ENCODE measurements around the gene LRCOL1. TPM values are rescaled to one million over a fixed set of nuclear protein-coding genes. Genes with fewer than 3 reads are reported as not detected.

Gene LRCOL1
- total RNA-seq, 2 experiments from 2014 or later = not detected

DNA sequence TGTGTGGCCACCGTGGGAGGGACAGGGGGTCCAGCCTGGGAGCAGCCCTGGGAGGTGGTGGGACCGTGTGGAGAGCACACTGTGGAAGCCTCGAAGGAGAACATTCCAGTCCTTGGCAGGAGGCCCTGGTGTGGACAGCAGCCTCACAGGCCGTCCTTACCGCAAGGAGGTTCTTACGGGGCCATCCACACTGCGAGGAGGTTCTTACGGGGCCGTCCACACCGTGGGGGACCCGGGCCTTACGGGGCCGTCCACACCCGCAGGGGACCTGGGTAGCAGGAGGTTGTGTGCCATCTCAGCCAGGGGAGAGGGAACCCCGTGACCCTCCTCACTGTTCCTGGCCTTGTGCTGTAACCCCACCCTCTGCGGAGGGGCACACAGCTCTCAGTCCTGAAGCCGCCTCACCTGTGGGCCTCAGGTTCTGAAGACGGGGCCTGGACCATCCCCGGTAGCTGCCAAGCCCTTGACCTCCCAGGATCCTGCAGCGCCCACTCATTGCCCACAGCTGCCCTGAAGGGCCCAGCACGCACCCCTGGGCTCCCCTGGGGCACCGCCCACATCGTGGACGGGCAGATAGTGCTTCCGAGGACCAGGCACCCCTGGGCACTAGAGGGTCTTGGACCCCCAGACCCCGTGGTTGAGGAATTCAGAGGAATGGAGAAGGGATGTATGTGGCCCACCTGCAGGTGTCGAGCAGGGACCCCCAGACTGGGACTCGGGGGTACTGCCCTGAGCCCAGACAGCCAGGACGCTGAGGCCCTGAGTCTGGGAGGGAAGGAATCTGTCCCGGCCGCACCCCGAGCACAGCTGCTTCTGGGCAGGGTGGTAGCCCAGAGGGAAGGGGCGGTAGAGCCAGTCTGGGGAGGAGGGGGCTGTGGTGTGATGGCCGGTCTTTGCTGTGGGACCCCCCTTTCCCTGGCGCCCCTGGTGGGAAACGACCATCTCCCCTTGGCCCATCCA, 37.3 kb downstream of the LRCOL1 start:
- POLR2A ChIA-PET = no interaction called here

DNA sequence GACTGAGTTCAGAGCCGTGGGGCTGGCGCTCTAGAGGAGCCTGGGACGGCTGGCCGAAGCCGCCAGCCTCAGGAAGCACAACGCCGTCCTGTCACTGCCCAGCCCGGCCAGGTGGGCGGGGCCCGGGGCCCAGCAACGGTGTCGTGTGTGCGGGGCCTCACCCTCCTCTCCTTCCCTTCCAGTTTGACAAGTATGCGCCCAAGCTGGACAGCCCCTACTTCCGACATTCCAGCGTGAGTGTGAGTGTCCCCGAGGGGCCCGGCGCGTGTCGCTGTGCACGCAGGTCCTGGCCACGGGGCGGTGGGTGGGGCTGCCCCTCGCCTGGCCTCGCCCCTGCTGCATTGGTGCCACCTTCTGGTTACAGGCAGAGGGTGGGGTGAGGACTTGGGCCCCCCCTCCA, 38.3 kb downstream of the LRCOL1 start:
- Mint-ChIP-seq H3K4me1 (no peaks in the 10 kb centered on the region), H3K9me3 (no peaks in the 10 kb centered on the region), H3K27me3 (no peaks in the 10 kb centered on the region), H3K36me3 (no peaks in the 10 kb centered on the region), H3K27ac (no peak overlapping the region), H3K4me3 (no peak overlapping the region)
- ATAC-seq (ENCODE audit: low read depth) = no peak
- DNase-seq = no peak
- POLR2A ChIA-PET = no interaction called here

More for the DNA sequence above, 37.3 kb downstream of the LRCOL1 start:
- no peaks in the 10 kb centered on the region for H3K27me3 Mint-ChIP-seq
- H3K4me3 Mint-ChIP-seq = no peak overlapping the region
- ATAC-seq (ENCODE audit: low read depth) (no peak), DNase-seq (no peak)
- no peaks in the 10 kb centered on the region for H3K9me3 Mint-ChIP-seq
- H3K36me3 Mint-ChIP-seq = no peaks in the 10 kb centered on the region
- no peak overlapping the region for H3K27ac Mint-ChIP-seq
- no peaks in the 10 kb centered on the region for H3K4me1 Mint-ChIP-seq

DNA sequence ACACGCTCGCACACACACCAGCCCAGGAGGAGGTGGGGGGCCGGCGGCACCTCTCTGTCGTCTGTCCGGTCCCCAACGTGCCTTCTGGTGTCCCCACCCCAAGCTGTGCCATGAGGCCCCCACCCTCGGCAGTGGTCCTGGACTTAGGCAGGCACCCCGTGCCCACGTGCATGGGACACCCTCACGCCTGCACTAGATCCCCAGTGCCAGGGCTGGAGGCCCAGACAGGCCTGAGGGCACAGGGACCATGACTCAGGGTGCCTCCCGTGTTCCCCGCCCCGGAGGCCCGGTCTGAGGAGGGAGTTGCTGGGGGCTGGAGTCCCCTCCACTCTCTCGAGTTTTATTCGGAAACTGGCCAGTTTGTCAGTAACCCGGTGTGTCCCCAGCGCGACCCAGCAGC, 38.8 kb downstream of the LRCOL1 start:
- no peaks in the 10 kb centered on the region for H3K27me3 Mint-ChIP-seq
- H3K36me3 Mint-ChIP-seq = no peaks in the 10 kb centered on the region
- POLR2A ChIA-PET = no interaction called here
- H3K27ac Mint-ChIP-seq = no peak overlapping the region
- DNase-seq (no peak), ATAC-seq (ENCODE audit: low read depth) (no peak)
- no peak overlapping the region for H3K4me3 Mint-ChIP-seq
- no peaks in the 10 kb centered on the region for H3K9me3 Mint-ChIP-seq
- no peaks in the 10 kb centered on the region for H3K4me1 Mint-ChIP-seq

GRCh38 chr12:132571051-132571450, 39.3 kb downstream of the LRCOL1 start:
- Mint-ChIP-seq H3K4me1 (no peaks in the 10 kb centered on the region), H3K27ac (no peak overlapping the region), H3K9me3 (no peaks in the 10 kb centered on the region), H3K27me3 (no peaks in the 10 kb centered on the region), H3K4me3 (no peak overlapping the region), H3K36me3 (no peaks in the 10 kb centered on the region)
- ATAC-seq (ENCODE audit: low read depth) (no peak), DNase-seq (no peak)
- POLR2A ChIA-PET = no interaction called here

- ATAC-seq (ENCODE audit: low read depth) (no peak), DNase-seq (no peak)
- H3K36me3 Mint-ChIP-seq = no peaks in the 10 kb centered on the region
- H3K9me3 Mint-ChIP-seq = no peaks in the 10 kb centered on the region
- POLR2A ChIA-PET = no interaction called here
- no peaks in the 10 kb centered on the region for H3K4me1 Mint-ChIP-seq
- no peak overlapping the region for H3K27ac Mint-ChIP-seq
- H3K27me3 Mint-ChIP-seq = no peaks in the 10 kb centered on the region
- no peak overlapping the region for H3K4me3 Mint-ChIP-seq
Measured at GRCh38 chr12:132570635-132571034, 39.7 kb downstream of the LRCOL1 start.

- no peaks in the 10 kb centered on the region for H3K9me3 Mint-ChIP-seq
- no peaks in the 10 kb centered on the region for H3K4me1 Mint-ChIP-seq
- no peaks in the 10 kb centered on the region for H3K27me3 Mint-ChIP-seq
- no peak for ATAC-seq (ENCODE audit: low read depth)
- H3K36me3 Mint-ChIP-seq = no peaks in the 10 kb centered on the region
- H3K27ac Mint-ChIP-seq = no peak overlapping the region
- no peak for DNase-seq
- H3K4me3 Mint-ChIP-seq = no peak overlapping the region
- POLR2A ChIA-PET = no interaction called here
Measured at GRCh38 chr12:132569856-132570480, 40.4 kb downstream of the LRCOL1 start.

- no peak for ATAC-seq (ENCODE audit: low read depth)
- Mint-ChIP-seq H3K4me1 (no peaks in the 10 kb centered on the region), H3K9me3 (no peaks in the 10 kb centered on the region), H3K27me3 (no peaks in the 10 kb centered on the region), H3K27ac (no peak overlapping the region), H3K36me3 (no peaks in the 10 kb centered on the region), H3K4me3 (no peak overlapping the region)
- POLR2A ChIA-PET = no interaction called here
- DNase-seq = no peak
Measured at GRCh38 chr12:132568826-132569480, 41.4 kb downstream of the LRCOL1 start.

GRCh38 chr12:132568301-132568700, 42.1 kb downstream of the LRCOL1 start:
- H3K9me3 Mint-ChIP-seq = no peaks in the 10 kb centered on the region
- DNase-seq (no peak), ATAC-seq (ENCODE audit: low read depth) (no peak)
- POLR2A ChIA-PET = interaction anchor here (1.0 kb wide), 1 partner anchor 9 kb away, joined by 3 read pairs; no protein-coding TSS in a partner anchor
- no peaks in the 10 kb centered on the region for H3K4me1 Mint-ChIP-seq
- no peaks in the 10 kb centered on the region for H3K36me3 Mint-ChIP-seq
- no peak overlapping the region for H3K27ac Mint-ChIP-seq
- no peaks in the 10 kb centered on the region for H3K27me3 Mint-ChIP-seq
- no peak overlapping the region for H3K4me3 Mint-ChIP-seq

DNA sequence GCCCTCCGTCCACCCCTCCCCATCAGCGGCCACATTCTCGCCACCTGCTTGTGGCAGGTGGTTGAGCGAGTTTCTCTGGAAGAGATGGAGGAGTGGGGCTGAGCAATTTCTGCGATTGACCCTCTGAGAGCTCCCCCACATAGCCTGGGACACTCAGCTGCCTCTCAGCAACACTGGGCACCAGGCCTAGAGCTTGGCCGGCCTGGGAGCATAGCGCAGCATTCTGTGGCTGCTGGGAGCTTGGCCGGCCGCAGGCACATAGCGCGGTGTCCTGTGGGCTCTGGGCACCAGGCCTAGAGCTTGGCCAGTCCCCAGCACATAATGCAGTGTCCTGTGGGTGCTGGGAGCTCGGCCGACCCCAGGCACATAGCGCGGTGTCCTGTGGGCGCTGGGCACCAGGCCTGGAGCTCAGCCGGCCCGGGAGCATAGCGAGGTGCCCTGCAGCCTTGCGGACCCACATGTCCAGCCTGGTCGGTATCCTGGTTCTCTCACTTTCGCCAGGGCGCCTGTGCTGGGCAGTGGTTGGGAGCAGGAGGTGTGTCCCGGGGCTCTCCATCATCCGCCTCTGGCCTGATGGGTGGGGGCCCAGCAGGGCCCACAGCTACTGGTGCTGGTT, 43.8 kb downstream of the LRCOL1 start:
- Mint-ChIP-seq H3K4me3 (no peak overlapping the region), H3K4me1 (no peaks in the 10 kb centered on the region), H3K27ac (no peak overlapping the region), H3K36me3 (no peaks in the 10 kb centered on the region), H3K27me3 (no peaks in the 10 kb centered on the region), H3K9me3 (no peaks in the 10 kb centered on the region)
- POLR2A ChIA-PET = no interaction called here
- ATAC-seq (ENCODE audit: low read depth) (no peak), DNase-seq (no peak)

GRCh38 chr12:132565365-132565764, 45.0 kb downstream of the LRCOL1 start:
- H3K27ac Mint-ChIP-seq = no peak overlapping the region
- no peaks in the 10 kb centered on the region for H3K9me3 Mint-ChIP-seq
- ATAC-seq (ENCODE audit: low read depth) (no peak), DNase-seq (no peak)
- H3K4me1 Mint-ChIP-seq = peaks cover 1% of the 10 kb centered on the region
- no peaks in the 10 kb centered on the region for H3K36me3 Mint-ChIP-seq
- H3K4me3 Mint-ChIP-seq = no peak overlapping the region
- H3K27me3 Mint-ChIP-seq = no peaks in the 10 kb centered on the region
- POLR2A ChIA-PET = no interaction called here

DNA sequence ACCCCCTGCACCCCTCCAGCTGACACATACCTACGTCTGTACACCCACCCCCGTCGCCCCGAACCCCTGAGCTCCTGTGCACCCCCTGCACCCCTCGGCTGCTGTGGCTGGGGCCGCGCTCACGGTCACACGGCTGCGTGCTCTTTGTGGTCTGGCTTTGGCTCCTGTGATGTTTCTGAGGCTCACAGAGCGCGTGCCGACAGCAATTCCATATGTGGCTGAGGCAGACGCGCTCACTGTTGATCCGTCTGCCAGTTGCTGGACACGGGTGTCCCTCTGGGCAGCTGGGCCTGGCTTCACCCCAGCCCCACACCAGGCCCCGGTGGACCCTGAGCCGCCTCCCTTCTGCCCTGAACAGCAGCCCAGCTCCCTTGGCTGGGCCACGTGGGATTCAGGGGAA, 46.5 kb downstream of the LRCOL1 start:
- H3K36me3 Mint-ChIP-seq = no peaks in the 10 kb centered on the region
- H3K4me1 Mint-ChIP-seq = peaks cover 5% of the 10 kb centered on the region
- H3K9me3 Mint-ChIP-seq = no peaks in the 10 kb centered on the region
- no peak for ATAC-seq (ENCODE audit: low read depth)
- H3K27me3 Mint-ChIP-seq = peaks cover 2% of the 10 kb centered on the region
- no peak overlapping the region for H3K27ac Mint-ChIP-seq
- no peak for DNase-seq
- no peak overlapping the region for H3K4me3 Mint-ChIP-seq
- POLR2A ChIA-PET = no interaction called here

GRCh38 chr12:132562489-132563021, 47.8 kb downstream of the LRCOL1 start:
- H3K4me1 Mint-ChIP-seq = peaks cover 10% of the 10 kb centered on the region
- no peaks in the 10 kb centered on the region for H3K36me3 Mint-ChIP-seq
- no peak overlapping the region for H3K27ac Mint-ChIP-seq
- H3K27me3 Mint-ChIP-seq = peaks cover 2% of the 10 kb centered on the region
- ATAC-seq (ENCODE audit: low read depth) (no peak), DNase-seq (no peak)
- no peak overlapping the region for H3K4me3 Mint-ChIP-seq
- no peaks in the 10 kb centered on the region for H3K9me3 Mint-ChIP-seq
- POLR2A ChIA-PET = no interaction called here

GRCh38 chr12:132561427-132562156, 48.8 kb downstream of the LRCOL1 start:
- Mint-ChIP-seq H3K27ac (no peak overlapping the region), H3K36me3 (no peaks in the 10 kb centered on the region), H3K4me1 (peaks cover 10% of the 10 kb centered on the region), H3K4me3 (peak overlapping the region; percentile 75), H3K27me3 (peaks cover 2% of the 10 kb centered on the region), H3K9me3 (no peaks in the 10 kb centered on the region)
- POLR2A ChIA-PET = interaction anchor here (0.6 to 1.4 kb wide), 2 partner anchors 70 to 372 kb away, joined by 3 to 4 read pairs; no protein-coding TSS in a partner anchor
- peak; percentile 54 for DNase-seq
- ATAC-seq (ENCODE audit: low read depth) = no peak
